Subcutaneous abdominal adipose tissue (tissue), 5 donors: ENCODE data around the gene PRSS50.

Experiments
- H3K27ac ChIP-seq: one replicate; pipeline ENCODE4 v1.7.0; 2013; ENCODE audit warnings: low read depth, mild to moderate bottlenecking, inconsistent platforms, low read length, moderate library complexity
- H3K27me3 ChIP-seq, 5 donors: one replicate each; pipeline ENCODE4 v1.7.0; 2013; ENCODE audit warnings: low read length in 5 of 5, inconsistent platforms in 1 of 5; ENCODE audit not compliant: control insufficient read depth in 5 of 5, insufficient read depth in 4 of 5
- H3K36me3 ChIP-seq, 5 donors: one replicate each; pipeline ENCODE4 v1.7.0; 2013; ENCODE audit warnings: low read length in 5 of 5; ENCODE audit not compliant: control insufficient read depth in 5 of 5, insufficient read depth in 5 of 5
- H3K4me1 ChIP-seq, 5 donors: one replicate each; pipeline ENCODE4 v1.7.0; 2013; ENCODE audit warnings: low read length in 5 of 5, mild to moderate bottlenecking in 3 of 5, moderate library complexity in 1 of 5; ENCODE audit not compliant: control insufficient read depth in 5 of 5, insufficient read depth in 5 of 5
- H3K4me3 ChIP-seq, 5 donors: one replicate each; pipeline ENCODE4 v1.7.0; 2013; ENCODE audit warnings: low read length in 5 of 5, low read depth in 1 of 5
- H3K9ac ChIP-seq, 5 donors: one replicate each; pipeline ENCODE4 v1.7.0; 2013; ENCODE audit warnings: low read length in 5 of 5, mild to moderate bottlenecking in 4 of 5, moderate library complexity in 3 of 5
- H3K9me3 ChIP-seq, 5 donors: one replicate each; pipeline ENCODE4 v1.7.0; 2013; ENCODE audit warnings: low read length in 5 of 5; ENCODE audit not compliant: control insufficient read depth in 5 of 5
- donor health status: healthy.
- donor health status: healthy.
- donor health status: healthy.
- donor health status: healthy.
- donor health status: healthy.

The PRSS50 gene

GRCh38 chr3:46671541-46672348, 45.9 kb downstream of the PRSS50 start:
- H3K36me3 ChIP-seq: peaks cover 0 to 56% (median 37%) of the 10 kb centered on the region in 5 donors
- no peak overlapping the region for H3K27ac ChIP-seq
- H3K27me3 ChIP-seq: no peaks in the 10 kb centered on the region
- H3K4me3 ChIP-seq: no peak overlapping the region
- peaks cover 0 to 5% (median 0%) of the 10 kb centered on the region in 5 donors for H3K4me1 ChIP-seq
- H3K9ac ChIP-seq: no peak overlapping the region
- no peaks in the 10 kb centered on the region for H3K9me3 ChIP-seq

- H3K9ac ChIP-seq: no peak overlapping the region
- no peaks in the 10 kb centered on the region for H3K27me3 ChIP-seq
- no peak overlapping the region for H3K27ac ChIP-seq
- H3K36me3 ChIP-seq: peaks cover 0 to 54% (median 34%) of the 10 kb centered on the region in 5 donors
- no peak overlapping the region for H3K4me3 ChIP-seq
- peaks cover 0 to 2% (median 0%) of the 10 kb centered on the region in 5 donors for H3K4me1 ChIP-seq
- no peaks in the 10 kb centered on the region for H3K9me3 ChIP-seq
These were observed 46.7 kb downstream of the PRSS50 start for GRCh38 chr3:46670891-46671427.

GRCh38 chr3:46670000-46670890, 47.4 kb downstream of the PRSS50 start:
- H3K36me3 ChIP-seq: peaks cover 0 to 47% (median 28%) of the 10 kb centered on the region in 5 donors
- H3K9ac ChIP-seq: no peak overlapping the region
- H3K9me3 ChIP-seq: no peaks in the 10 kb centered on the region
- no peaks in the 10 kb centered on the region for H3K4me1 ChIP-seq
- no peaks in the 10 kb centered on the region for H3K27me3 ChIP-seq
- no peak overlapping the region for H3K27ac ChIP-seq
- H3K4me3 ChIP-seq: no peak overlapping the region

- no peaks in the 10 kb centered on the region for H3K4me1 ChIP-seq
- H3K9me3 ChIP-seq: no peaks in the 10 kb centered on the region
- H3K4me3 ChIP-seq: no peak overlapping the region
- H3K36me3 ChIP-seq: peaks cover 0 to 38% (median 24%) of the 10 kb centered on the region in 5 donors
- H3K27ac ChIP-seq: no peak overlapping the region
- no peaks in the 10 kb centered on the region for H3K27me3 ChIP-seq
- H3K9ac ChIP-seq: no peak overlapping the region
These were observed 48.3 kb downstream of the PRSS50 start for GRCh38 chr3:46669191-46669999.

GRCh38 chr3:46668591-46668990, 49.1 kb downstream of the PRSS50 start:
- Histone ChIP-seq H3K27ac (no peak overlapping the region), H3K4me3 (no peak overlapping the region), H3K9me3 (no peaks in the 10 kb centered on the region), H3K4me1 (peaks cover 0 to 3% (median 0%) of the 10 kb centered on the region in 5 donors), H3K36me3 (peaks cover 0 to 30% (median 16%) of the 10 kb centered on the region in 5 donors), H3K27me3 (no peaks in the 10 kb centered on the region), H3K9ac (no peak overlapping the region)

- Histone ChIP-seq H3K27ac (no peak overlapping the region), H3K4me3 (no peak overlapping the region), H3K27me3 (no peaks in the 10 kb centered on the region), H3K4me1 (peaks cover 0 to 8% (median 4%) of the 10 kb centered on the region in 5 donors), H3K36me3 (peaks cover 0 to 26% (median 11%) of the 10 kb centered on the region in 5 donors), H3K9me3 (no peaks in the 10 kb centered on the region), H3K9ac (peak overlapping the region in 1 of 5 donors; percentile 11)
These were observed 49.6 kb downstream of the PRSS50 start for GRCh38 chr3:46668116-46668515.

- Histone ChIP-seq H3K9me3 (no peaks in the 10 kb centered on the region), H3K4me3 (no peak overlapping the region), H3K27ac (no peak overlapping the region), H3K9ac (no peak overlapping the region), H3K27me3 (no peaks in the 10 kb centered on the region), H3K4me1 (peaks cover 2 to 13% (median 9%) of the 10 kb centered on the region in 5 donors), H3K36me3 (peaks cover 0 to 22% (median 9%) of the 10 kb centered on the region in 5 donors)
These were observed 50.0 kb downstream of the PRSS50 start for GRCh38 chr3:46667657-46668056.

- Histone ChIP-seq H3K4me3 (no peak overlapping the region), H3K9me3 (no peaks in the 10 kb centered on the region), H3K9ac (no peak overlapping the region), H3K27ac (no peak overlapping the region), H3K4me1 (peaks cover 2 to 18% (median 13%) of the 10 kb centered on the region in 5 donors), H3K27me3 (no peaks in the 10 kb centered on the region), H3K36me3 (peaks cover 0 to 17% (median 6%) of the 10 kb centered on the region in 5 donors)
These were observed 50.5 kb downstream of the PRSS50 start for GRCh38 chr3:46667061-46667621.

GRCh38 chr3:46666453-46666845, 51.2 kb downstream of the PRSS50 start:
- Histone ChIP-seq H3K4me3 (no peak overlapping the region), H3K27ac (no peak overlapping the region), H3K9ac (no peak overlapping the region), H3K36me3 (peaks cover 0 to 10% (median 4%) of the 10 kb centered on the region in 5 donors), H3K27me3 (peaks cover 0 to 4% (median 0%) of the 10 kb centered on the region in 5 donors), H3K4me1 (peaks cover 2 to 21% (median 13%) of the 10 kb centered on the region in 5 donors), H3K9me3 (no peaks in the 10 kb centered on the region)
